ENCODE measurements around the gene SLC39A11. TPM values are rescaled to one million over a fixed set of nuclear protein-coding genes. Genes with fewer than 3 reads are reported as not detected.

The SLC39A11 gene
- total RNA-seq, 1 experiment from 2014 or later, result 15.2 TPM

GRCh38 chr17:73048170-73048569 is 44.3 kb downstream of the SLC39A11 start:
- no peak overlapping the region for H2BK20ac ChIP-seq (ENCODE audit: low read depth, low read length, poor library complexity, severe bottlenecking)
- H3K27me3 Mint-ChIP-seq (ENCODE audit: low read depth), result peaks cover 2% of the 10 kb centered on the region; the same call in 1 of the 2 replicates
- no peak overlapping the region for H4K5ac ChIP-seq (ENCODE audit: insufficient read length, low read depth, low read length)
- no peaks in the 10 kb centered on the region for H3K79me1 ChIP-seq (ENCODE audit: insufficient read depth, low read depth, low read length, poor library complexity, severe bottlenecking)
- H3K9me3 ChIP-seq (ENCODE audit: control insufficient read depth, low read depth, low read length), result no peaks in the 10 kb centered on the region
- no peak overlapping the region for H3K18ac ChIP-seq (ENCODE audit: insufficient read length, low read depth, low read length)
- no peak overlapping the region for H3T11ph ChIP-seq (ENCODE audit: low read length)
- no CpG with 5 or more reads among the region's 4 CpGs for WGBS (ENCODE audit: extremely low coverage, insufficient read length, low lambda C conversion rate)
- H3K56ac ChIP-seq (ENCODE audit: insufficient read length, low read depth, low read length), result no peak overlapping the region
- no peaks in the 10 kb centered on the region for H3K27me3 ChIP-seq (ENCODE audit: insufficient read depth, low read length)
- no peak overlapping the region for H2BK5ac ChIP-seq (ENCODE audit: insufficient read length, low read length)
- H3K23ac ChIP-seq (ENCODE audit: insufficient read length, low read depth, low read length), result no peak overlapping the region
- no peak overlapping the region for H3K4me3 Mint-ChIP-seq
- no peak overlapping the region for H3K4me2 ChIP-seq (ENCODE audit: insufficient read depth, insufficient read length, low read length)
- no peak overlapping the region for H3K27ac Mint-ChIP-seq
- no peak overlapping the region for H2BK15ac ChIP-seq (ENCODE audit: low read depth, low read length)
- no peak overlapping the region for H3K9ac ChIP-seq (ENCODE audit: extremely low read depth, insufficient read length, low read length)
- H2BK120ac ChIP-seq (ENCODE audit: low read depth, low read length, poor library complexity, severe bottlenecking), result no peak overlapping the region
- H4K20me1 ChIP-seq (ENCODE audit: control insufficient read depth, insufficient read depth, insufficient read length), result no peaks in the 10 kb centered on the region
- no peak overlapping the region for H4K91ac ChIP-seq (ENCODE audit: insufficient read length, low read depth, low read length)
- no peak overlapping the region for H2AK5ac ChIP-seq (ENCODE audit: insufficient read length, low read length)
- H3K36me3 Mint-ChIP-seq (ENCODE audit: insufficient read depth in 1 of 3, low read depth in 3 of 3), result peaks cover 3 to 5% (median 3%) of the 10 kb centered on the region in 3 experiments; a peak in 5 of 7 replicates
- no peak for DNase-seq
- H2AFZ ChIP-seq (ENCODE audit: low read length), result no peak overlapping the region
- no peaks in the 10 kb centered on the region for H3K79me2 ChIP-seq (ENCODE audit: insufficient read depth, low read length)
- no peak overlapping the region for H3K27ac ChIP-seq (ENCODE audit: insufficient read length, low read depth, low read length)
- H3K9me3 Mint-ChIP-seq, result peaks cover 2 to 5% of the 10 kb centered on the region in 2 experiments; a peak in 3 of 5 replicates
- H3K23me2 ChIP-seq (ENCODE audit: insufficient read length, low read depth, low read length, poor library complexity, severe bottlenecking), result no peaks in the 10 kb centered on the region
- H3K4me1 Mint-ChIP-seq, result no peaks in the 10 kb centered on the region
- no peak overlapping the region for H3K14ac ChIP-seq (ENCODE audit: insufficient read depth, low read length)
- H2BK12ac ChIP-seq (ENCODE audit: insufficient read length, low read depth, low read length), result no peak overlapping the region
- no peak for TF ChIP-seq CTCF (conservative IDR thresholded peaks at IDR 0.05)
- H3K4ac ChIP-seq (ENCODE audit: low read depth, low read length), result no peak overlapping the region
- H3K4me1 ChIP-seq (ENCODE audit: insufficient read depth, low read length), result no peaks in the 10 kb centered on the region; the same call in 1 of the 2 replicates
- H4K8ac ChIP-seq (replicated peaks; ENCODE audit: insufficient read length, low read depth, low read length), result no peak overlapping the region
